ENCODE data around the gene TSPEAR. TPM values are rescaled to one million over a fixed set of nuclear protein-coding genes. Genes with fewer than 3 reads are reported as not detected.
"Not testable (repeated sequence)": the region's sequence is repeated elsewhere in the genome, so short reads cannot be mapped to it uniquely, and the experiment has no call there.

The TSPEAR gene
- total RNA-seq, 2 donors from 2014 or later, result 1.5 to 6.0 TPM

DNA sequence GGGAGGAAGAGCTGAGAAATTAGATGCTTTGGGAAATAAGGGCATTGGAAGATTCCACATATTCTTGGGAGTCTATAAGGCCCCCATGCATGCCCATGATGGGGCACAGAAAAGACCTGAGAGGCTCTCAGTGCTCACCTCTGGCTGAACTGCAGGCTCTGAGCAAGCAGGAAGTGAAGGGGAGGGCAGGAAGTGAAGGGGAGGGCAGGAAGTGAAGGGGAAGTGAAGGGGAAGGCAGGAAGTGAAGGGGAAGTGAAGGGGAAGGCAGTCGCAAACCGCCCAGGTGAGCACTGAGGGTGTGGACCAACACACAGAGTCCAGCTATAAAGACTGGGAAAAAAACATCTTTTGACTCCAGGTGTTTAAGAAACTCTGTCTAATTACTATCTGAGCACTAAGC is 80.9 kb downstream of the TSPEAR start:
- peaks cover 3% of the 10 kb centered on the region for H3K36me3 Mint-ChIP-seq (ENCODE audit: low read depth)
- H3K9me3 ChIP-seq (ENCODE audit: control insufficient read depth, low read length), result peaks cover 11% of the 10 kb centered on the region
- H3K36me3 ChIP-seq (ENCODE audit: control insufficient read depth, insufficient read depth, low read length), result no peaks in the 10 kb centered on the region
- 88 to 100% methylated on average over 2 of the region's 2 CpGs for WGBS, 2 experiments (ENCODE audit: insufficient coverage in 1 of 2, insufficient read length in 1 of 2)
- no peaks in the 10 kb centered on the region for H3K4me1 ChIP-seq (ENCODE audit: control insufficient read depth, insufficient read depth, low read length)
- peaks cover 18% of the 10 kb centered on the region for H3K9me3 Mint-ChIP-seq
- no peak overlapping the region for H3K9ac ChIP-seq (ENCODE audit: extremely low read depth, low read length, poor library complexity, severe bottlenecking)
- peaks cover 3% of the 10 kb centered on the region for H3K27me3 Mint-ChIP-seq (ENCODE audit: insufficient read depth)
- H3K27ac ChIP-seq (ENCODE audit: low read depth, low read length), result no peak overlapping the region
- H3K27ac Mint-ChIP-seq, result no peak overlapping the region
- DNase-seq, result peak; percentile 9
- no peak overlapping the region for H3K4me3 Mint-ChIP-seq
- TF ChIP-seq, protein P1, sequence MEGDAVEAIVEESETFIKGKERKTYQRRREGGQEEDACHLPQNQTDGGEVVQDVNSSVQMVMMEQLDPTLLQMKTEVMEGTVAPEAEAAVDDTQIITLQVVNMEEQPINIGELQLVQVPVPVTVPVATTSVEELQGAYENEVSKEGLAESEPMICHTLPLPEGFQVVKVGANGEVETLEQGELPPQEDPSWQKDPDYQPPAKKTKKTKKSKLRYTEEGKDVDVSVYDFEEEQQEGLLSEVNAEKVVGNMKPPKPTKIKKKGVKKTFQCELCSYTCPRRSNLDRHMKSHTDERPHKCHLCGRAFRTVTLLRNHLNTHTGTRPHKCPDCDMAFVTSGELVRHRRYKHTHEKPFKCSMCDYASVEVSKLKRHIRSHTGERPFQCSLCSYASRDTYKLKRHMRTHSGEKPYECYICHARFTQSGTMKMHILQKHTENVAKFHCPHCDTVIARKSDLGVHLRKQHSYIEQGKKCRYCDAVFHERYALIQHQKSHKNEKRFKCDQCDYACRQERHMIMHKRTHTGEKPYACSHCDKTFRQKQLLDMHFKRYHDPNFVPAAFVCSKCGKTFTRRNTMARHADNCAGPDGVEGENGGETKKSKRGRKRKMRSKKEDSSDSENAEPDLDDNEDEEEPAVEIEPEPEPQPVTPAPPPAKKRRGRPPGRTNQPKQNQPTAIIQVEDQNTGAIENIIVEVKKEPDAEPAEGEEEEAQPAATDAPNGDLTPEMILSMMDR (conservative IDR thresholded peaks at IDR 0.05), result no peak
- no peaks in the 10 kb centered on the region for H3K27me3 ChIP-seq (ENCODE audit: control insufficient read depth, insufficient read depth, low read length, poor library complexity, severe bottlenecking)
- H3K4me1 Mint-ChIP-seq, result no peaks in the 10 kb centered on the region
- H3K4me3 ChIP-seq (ENCODE audit: low read length), result no peak overlapping the region

DNA sequence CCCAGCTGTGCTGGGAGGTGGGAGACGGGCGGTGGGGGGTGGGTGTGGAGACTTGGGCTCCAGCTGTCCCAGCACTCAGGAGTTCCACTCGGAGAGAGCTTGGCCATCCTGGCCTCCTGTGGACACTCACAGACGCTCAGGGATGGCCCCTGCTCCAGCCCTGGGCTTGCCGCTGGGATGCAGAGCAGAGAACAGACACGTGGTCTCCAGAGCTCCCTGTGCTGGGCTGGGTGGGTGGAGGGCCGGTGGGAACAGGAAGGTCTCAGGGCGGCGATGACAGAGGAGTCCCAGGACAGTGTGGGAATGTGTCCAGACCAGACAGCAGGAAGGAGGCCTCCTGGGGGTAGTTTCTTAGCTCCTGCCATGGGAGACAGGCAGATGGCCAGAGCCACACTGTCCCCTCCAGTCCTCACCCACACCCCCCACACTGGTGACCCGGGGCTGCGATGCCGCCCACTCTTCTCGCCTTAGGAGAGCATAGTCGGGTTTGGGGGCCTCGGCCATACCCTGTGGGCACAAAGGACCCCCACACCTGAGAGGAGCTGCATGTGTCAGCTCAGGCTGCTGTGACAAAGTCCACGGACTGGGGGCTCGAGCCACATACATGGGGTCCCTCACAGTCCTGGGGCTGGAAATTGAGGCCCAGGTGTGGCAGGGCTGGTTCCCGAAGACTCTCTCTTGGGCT is 82.5 kb downstream of the TSPEAR start:
- Histone ChIP-seq H3K36me3 (ENCODE audit: control insufficient read depth, insufficient read depth, low read length) (no peaks in the 10 kb centered on the region), H3K27ac (ENCODE audit: low read depth, low read length) (no peak overlapping the region), H3K9me3 (ENCODE audit: control insufficient read depth, low read length) (peaks cover 25% of the 10 kb centered on the region), H3K9ac (ENCODE audit: extremely low read depth, low read length, poor library complexity, severe bottlenecking) (no peak overlapping the region), H3K4me3 (ENCODE audit: low read length) (no peak overlapping the region), H3K4me1 (ENCODE audit: control insufficient read depth, insufficient read depth, low read length) (no peaks in the 10 kb centered on the region), H3K27me3 (ENCODE audit: control insufficient read depth, insufficient read depth, low read length, poor library complexity, severe bottlenecking) (no peaks in the 10 kb centered on the region)
- 87 to 98% methylated on average over 9 to 18 of the region's 18 CpGs for WGBS, 2 experiments (ENCODE audit: insufficient coverage in 1 of 2, insufficient read length in 1 of 2)
- DNase-seq, result peak; percentile 34
- no peak overlapping the region for H3K27ac Mint-ChIP-seq
- no peaks in the 10 kb centered on the region for H3K4me1 Mint-ChIP-seq
- TF ChIP-seq, protein P1 (conservative IDR thresholded peaks at IDR 0.05), result no peak
- no peak overlapping the region for H3K4me3 Mint-ChIP-seq
- peaks cover 32% of the 10 kb centered on the region for H3K9me3 Mint-ChIP-seq
- peaks cover 3% of the 10 kb centered on the region for H3K27me3 Mint-ChIP-seq (ENCODE audit: insufficient read depth)
- peaks cover 3% of the 10 kb centered on the region for H3K36me3 Mint-ChIP-seq (ENCODE audit: low read depth)

DNA sequence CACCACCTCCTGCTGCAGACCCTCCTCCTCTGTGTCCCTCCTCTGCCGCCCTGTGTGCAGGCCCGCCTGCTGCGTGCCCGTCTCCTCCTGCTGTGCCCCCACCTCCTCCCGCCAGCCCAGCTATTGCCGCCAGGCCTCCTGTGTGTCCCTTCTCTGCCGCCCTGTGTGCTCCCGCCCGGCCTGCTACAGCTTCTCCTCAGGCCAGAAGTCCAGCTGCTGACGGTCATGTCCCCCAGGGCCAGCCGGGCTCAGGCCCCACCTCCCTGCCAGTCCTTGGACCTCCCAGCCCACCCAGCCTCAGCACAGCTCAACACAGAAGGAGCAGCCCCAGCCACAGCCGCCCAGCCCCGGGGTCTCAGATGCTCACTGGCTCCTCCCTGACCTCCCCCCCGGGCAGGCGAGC is 83.5 kb downstream of the TSPEAR start:
- 90 to 93% methylated on average over 3 to 15 of the region's 15 CpGs for WGBS, 2 experiments (ENCODE audit: insufficient coverage in 1 of 2, insufficient read length in 1 of 2)
- not testable (repeated sequence) for H3K36me3 ChIP-seq (ENCODE audit: control insufficient read depth, insufficient read depth, low read length); H3K27ac Mint-ChIP-seq

DNA sequence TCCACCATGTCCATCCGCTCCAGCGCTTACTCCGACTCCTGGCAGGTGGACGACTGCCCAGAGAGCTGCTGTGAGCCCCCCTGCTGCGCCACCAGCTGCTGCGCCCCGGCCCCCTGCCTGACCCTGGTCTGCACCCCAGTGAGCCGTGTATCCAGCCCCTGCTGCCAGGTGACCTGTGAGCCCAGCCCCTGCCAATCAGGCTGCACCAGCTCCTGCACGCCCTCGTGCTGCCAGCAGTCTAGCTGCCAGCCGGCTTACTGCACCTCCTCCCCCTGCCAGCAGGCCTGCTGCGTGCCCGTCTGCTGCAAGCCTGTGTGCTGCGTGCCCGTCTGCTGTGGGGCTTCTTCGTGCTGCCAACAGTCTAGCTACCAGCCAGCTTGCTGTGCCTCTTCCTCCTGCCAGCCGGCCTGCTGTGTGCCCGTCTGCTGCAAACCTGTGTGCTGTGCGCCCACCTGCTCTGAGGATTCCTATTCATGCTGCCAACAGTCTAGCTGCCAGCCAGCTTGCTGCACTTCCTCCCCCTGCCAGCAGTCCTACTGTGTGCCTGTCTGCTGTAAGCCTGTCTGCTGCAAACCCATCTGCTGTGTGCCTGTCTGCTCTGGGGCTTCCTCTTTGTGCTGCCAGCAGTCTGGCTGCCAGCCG is 84.1 kb downstream of the TSPEAR start:
- H3K4me1 Mint-ChIP-seq; H3K9ac ChIP-seq (ENCODE audit: extremely low read depth, low read length, poor library complexity, severe bottlenecking); H3K4me1 ChIP-seq (ENCODE audit: control insufficient read depth, insufficient read depth, low read length); H3K4me3 ChIP-seq (ENCODE audit: low read length); H3K27ac Mint-ChIP-seq; H3K36me3 ChIP-seq (ENCODE audit: control insufficient read depth, insufficient read depth, low read length); H3K27me3 ChIP-seq (ENCODE audit: control insufficient read depth, insufficient read depth, low read length, poor library complexity, severe bottlenecking); H3K36me3 Mint-ChIP-seq (ENCODE audit: low read depth); DNase-seq; H3K27me3 Mint-ChIP-seq (ENCODE audit: insufficient read depth); H3K4me3 Mint-ChIP-seq; H3K27ac ChIP-seq (ENCODE audit: low read depth, low read length): not testable (repeated sequence)
- 87 to 88% methylated on average over 8 to 20 of the region's 20 CpGs for WGBS, 2 experiments (ENCODE audit: insufficient coverage in 1 of 2, insufficient read length in 1 of 2)
- H3K9me3 Mint-ChIP-seq, result peaks cover 44% of the 10 kb centered on the region
- H3K9me3 ChIP-seq (ENCODE audit: control insufficient read depth, low read length), result peaks cover 34% of the 10 kb centered on the region

More for the DNA sequence above, 83.5 kb downstream of the TSPEAR start:
- not testable (repeated sequence) for H3K4me3 ChIP-seq (ENCODE audit: low read length); H3K27me3 ChIP-seq (ENCODE audit: control insufficient read depth, insufficient read depth, low read length, poor library complexity, severe bottlenecking); H3K4me1 ChIP-seq (ENCODE audit: control insufficient read depth, insufficient read depth, low read length); H3K4me1 Mint-ChIP-seq; H3K4me3 Mint-ChIP-seq; H3K27ac ChIP-seq (ENCODE audit: low read depth, low read length); H3K36me3 Mint-ChIP-seq (ENCODE audit: low read depth); H3K9ac ChIP-seq (ENCODE audit: extremely low read depth, low read length, poor library complexity, severe bottlenecking); H3K27me3 Mint-ChIP-seq (ENCODE audit: insufficient read depth)
- peaks cover 35% of the 10 kb centered on the region for H3K9me3 ChIP-seq (ENCODE audit: control insufficient read depth, low read length)
- peaks cover 42% of the 10 kb centered on the region for H3K9me3 Mint-ChIP-seq
- peak; percentile 44 for DNase-seq

Data from endodermal cell (in vitro differentiated cells).